Sciatic nerve (tissue), 2 donors: ENCODE data around the gene DGKI. TPM values are rescaled to one million over a fixed set of nuclear protein-coding genes. Genes with fewer than 3 reads are reported as not detected.

Source experiments
- ATAC-seq: fragments of 200-7000 bp; cut with Tn5 transposase; one replicate; pipeline ENCODE4 v1.9.1; 2020; ENCODE audit warnings: mild to moderate bottlenecking, moderate library complexity
- DNase-seq: peaks from one replicate; pipeline ENCODE4 v3.0.0-alpha.2; 2020; ENCODE audit warnings: low spot score
- intact Hi-C: fragments of 100-400 bp; cut with DNase I; formaldehyde crosslinking; loops from one replicate; pipeline ENCODE4 v1.14.2; 2022
- total RNA-seq: library from RNA; stranded (reverse); fragmentation: NEBNext Ultra II Directional; extraction: Animal tissue kit (Norgen Biotek cat#: 25700); gene quantifications from one replicate; pipeline ENCODE4 v1.2.1, GENCODE V29; 2021
- donor health status: DM: no; HTN: no; CAD: no.
- donor health status: DM: no; HTN: no; CAD: no.

Gene DGKI
- total RNA-seq, 1 donor from 2014 or later, result 2.3 TPM

- DNase-seq (no peak), ATAC-seq (no peak)
- intact Hi-C loops, result no loop called here
These were observed 45.3 kb downstream of the DGKI start for GRCh38 chr7:137801491-137801890.

- no peak for DNase-seq
- intact Hi-C loops, result no loop called here
- no peak for ATAC-seq
These were observed 45.8 kb downstream of the DGKI start for GRCh38 chr7:137801003-137801402.

GRCh38 chr7:137798073-137798763 lies 48.6 kb downstream of the DGKI start:
- no peak for DNase-seq
- intact Hi-C loops, result no loop called here
- no peak for ATAC-seq

- ATAC-seq, result no peak
- intact Hi-C loops, result no loop called here
- DNase-seq, result no peak
These were observed 51.6 kb downstream of the DGKI start for GRCh38 chr7:137795211-137795610.

GRCh38 chr7:137791930-137792329 lies 54.8 kb downstream of the DGKI start:
- ATAC-seq (no peak), DNase-seq (no peak)
- intact Hi-C loops, result no loop called here

GRCh38 chr7:137790828-137791227 lies 55.9 kb downstream of the DGKI start:
- ATAC-seq (no peak), DNase-seq (no peak)
- intact Hi-C loops, result no loop called here

GRCh38 chr7:137789215-137789882 lies 57.4 kb downstream of the DGKI start:
- no peak for ATAC-seq
- DNase-seq, result no peak
- intact Hi-C loops, result no loop called here

- intact Hi-C loops, result no loop called here
- no peak for ATAC-seq
- DNase-seq, result no peak
These were observed 59.3 kb downstream of the DGKI start for GRCh38 chr7:137787301-137787976.

- no peak for ATAC-seq
- DNase-seq, result no peak
- intact Hi-C loops, result no loop called here
These were observed 68.3 kb downstream of the DGKI start for GRCh38 chr7:137778511-137778910.

- ATAC-seq, result no peak
- no peak for DNase-seq
- intact Hi-C loops, result no loop called here
These were observed 72.0 kb downstream of the DGKI start for GRCh38 chr7:137774793-137775201.

- ATAC-seq (no peak), DNase-seq (no peak)
- intact Hi-C loops, result no loop called here
These were observed 74.0 kb downstream of the DGKI start for GRCh38 chr7:137772748-137773147.

GRCh38 chr7:137772316-137772715 lies 74.5 kb downstream of the DGKI start:
- intact Hi-C loops, result no loop called here
- DNase-seq (no peak), ATAC-seq (no peak)

GRCh38 chr7:137771679-137772078 lies 75.1 kb downstream of the DGKI start:
- intact Hi-C loops, result no loop called here
- DNase-seq, result no peak
- no peak for ATAC-seq

GRCh38 chr7:137771273-137771672 lies 75.5 kb downstream of the DGKI start:
- DNase-seq (no peak), ATAC-seq (no peak)
- intact Hi-C loops, result no loop called here

GRCh38 chr7:137768366-137768765 lies 78.4 kb downstream of the DGKI start:
- ATAC-seq (no peak), DNase-seq (no peak)
- intact Hi-C loops, result no loop called here

- ATAC-seq, result no peak
- intact Hi-C loops, result no loop called here
- DNase-seq, result no peak
These were observed 84.4 kb downstream of the DGKI start for GRCh38 chr7:137762334-137762733.

- intact Hi-C loops, result no loop called here
- DNase-seq (no peak), ATAC-seq (no peak)
These were observed 86.7 kb downstream of the DGKI start for GRCh38 chr7:137760111-137760510.

- no peak for ATAC-seq
- no peak for DNase-seq
- intact Hi-C loops, result no loop called here
These were observed 89.4 kb downstream of the DGKI start for GRCh38 chr7:137757146-137757925.

GRCh38 chr7:137755846-137756651 lies 90.7 kb downstream of the DGKI start:
- DNase-seq, result no peak
- intact Hi-C loops, result no loop called here
- ATAC-seq, result no peak
